Natural killer cell (primary cell): ENCODE data around the gene CLN5. TPM values are rescaled to one million over a fixed set of nuclear protein-coding genes. Genes with fewer than 3 reads are reported as not detected.
A peak's percentile ranks its signal among the peaks of the same experiment; 100 is the strongest.

Source experiments
- ATAC-seq, 3 donors: fragments of 150-1000 bp in 2 of 3; fragments of 200-7000 bp in 1 of 3; cut with Tn5 transposase; 1 replicate in 1 of 3; 2 replicates in 2 of 3; pipeline ENCODE4 v1.10.0; 2021; ENCODE audit warnings: mild to moderate bottlenecking in 2 of 3, moderate library complexity in 2 of 3
- DNase-seq, 2 donors: peaks; one replicate each; pipeline versions ENCODE4 v3.0.0 to v3.0.0-alpha.2; 2013 to 2021; ENCODE audit warnings: mixed read lengths in 1 of 2
- H3K27ac ChIP-seq: one replicate; pipeline ENCODE4 v1.5.1; 2013; ENCODE audit warnings: mild to moderate bottlenecking, low read length
- H3K27me3 ChIP-seq: one replicate; pipeline ENCODE4 v1.6.1; 2013; ENCODE audit warnings: low read length; ENCODE audit not compliant: control insufficient read depth, insufficient read depth
- H3K36me3 ChIP-seq: one replicate; pipeline ENCODE4 v1.6.1; 2013; ENCODE audit warnings: low read length; ENCODE audit not compliant: control insufficient read depth, insufficient read depth
- H3K4me1 ChIP-seq: one replicate; pipeline ENCODE4 v1.6.1; 2013; ENCODE audit warnings: low read length; ENCODE audit not compliant: control insufficient read depth, insufficient read depth
- H3K4me3 ChIP-seq: one replicate; pipeline ENCODE4 v1.5.1; 2013; ENCODE audit warnings: low read length
- H3K9me3 ChIP-seq: one replicate; pipeline ENCODE4 v1.6.1; 2013; ENCODE audit warnings: low read length; ENCODE audit not compliant: control insufficient read depth, insufficient read depth
- H3K27ac Mint-ChIP-seq, 2 donors: one replicate each; pipeline ENCODE4 v1.8.0; 2022; ENCODE audit warnings: mild to moderate bottlenecking in 2 of 2, mixed read lengths in 2 of 2, moderate library complexity in 1 of 2
- H3K27me3 Mint-ChIP-seq, 2 donors: one replicate each; pipeline ENCODE4 v1.8.0; 2022; ENCODE audit warnings: low read depth in 2 of 2, mixed read lengths in 2 of 2
- H3K36me3 Mint-ChIP-seq: one replicate; pipeline ENCODE4 v1.8.0; 2022; ENCODE audit warnings: mixed read lengths
- H3K4me1 Mint-ChIP-seq, 2 donors: one replicate each; pipeline ENCODE4 v1.8.0; 2022; ENCODE audit warnings: mixed read lengths in 2 of 2
- H3K4me3 Mint-ChIP-seq: one replicate; pipeline ENCODE4 v1.8.0; 2022; ENCODE audit warnings: mild to moderate bottlenecking, moderate library complexity, mixed read lengths
- H3K9me3 Mint-ChIP-seq, 2 donors: one replicate each; pipeline ENCODE4 v1.8.0; 2022; ENCODE audit warnings: mixed read lengths in 2 of 2
- CTCF ChIP-seq: fragments of 200-600 bp; IDR thresholded peaks from one replicate; pipeline ENCODE4 v1.8.0; 2022; ENCODE audit warnings: antibody characterized with exemption
- WGBS: methylation state at CpG from one replicate; pipeline ENCODE4 v1.1.7; 2013; ENCODE audit warnings: missing lambda C conversion rate; ENCODE audit not compliant: insufficient coverage; 5-methylcytosine and 5-hydroxymethylcytosine counted together
- intact Hi-C: fragments of 100-400 bp; cut with micrococcal nuclease; formaldehyde crosslinking; loops from one replicate; pipeline ENCODE4 v1.14.2; 2022
- total RNA-seq, 4 donors: library from RNA; stranded (reverse); fragments of 120-200 nt in 1 of 4; gene quantifications; one replicate each; pipeline versions ENCODE4 v1.2.3 to v1.2.4, GENCODE V29; 2013 to 2022

CLN5 gene
- total RNA-seq, 3 donors from 2014 or later (not counting 1 experiment from before 2014, with no cell fraction given): 12.0 to 14.4 (median 13.9) TPM

- no peak overlapping the region for H3K4me3 Mint-ChIP-seq
- H3K4me1 Mint-ChIP-seq: peaks cover 9 to 24% of the 10 kb centered on the region in 2 donors
- ATAC-seq (no peak), DNase-seq (no peak)
- H3K4me3 ChIP-seq: no peak overlapping the region
- H3K27ac ChIP-seq: no peak overlapping the region
- no peaks in the 10 kb centered on the region for H3K9me3 ChIP-seq
- peaks cover 15% of the 10 kb centered on the region for H3K4me1 ChIP-seq
- TF ChIP-seq CTCF: no peak
- H3K9me3 Mint-ChIP-seq: no peaks in the 10 kb centered on the region
- no peaks in the 10 kb centered on the region for H3K36me3 Mint-ChIP-seq
- intact Hi-C loops: no loop called here
- H3K27me3 ChIP-seq: peaks cover 53% of the 10 kb centered on the region
- H3K27me3 Mint-ChIP-seq: peaks cover 63 to 68% of the 10 kb centered on the region in 2 donors
- 77% methylated on average over 5 of the region's 5 CpGs for WGBS
- no peak overlapping the region for H3K27ac Mint-ChIP-seq
- H3K36me3 ChIP-seq: no peaks in the 10 kb centered on the region
These were observed 15.0 kb upstream of the CLN5 start for GRCh38 chr13:76976929-76977328.

DNA sequence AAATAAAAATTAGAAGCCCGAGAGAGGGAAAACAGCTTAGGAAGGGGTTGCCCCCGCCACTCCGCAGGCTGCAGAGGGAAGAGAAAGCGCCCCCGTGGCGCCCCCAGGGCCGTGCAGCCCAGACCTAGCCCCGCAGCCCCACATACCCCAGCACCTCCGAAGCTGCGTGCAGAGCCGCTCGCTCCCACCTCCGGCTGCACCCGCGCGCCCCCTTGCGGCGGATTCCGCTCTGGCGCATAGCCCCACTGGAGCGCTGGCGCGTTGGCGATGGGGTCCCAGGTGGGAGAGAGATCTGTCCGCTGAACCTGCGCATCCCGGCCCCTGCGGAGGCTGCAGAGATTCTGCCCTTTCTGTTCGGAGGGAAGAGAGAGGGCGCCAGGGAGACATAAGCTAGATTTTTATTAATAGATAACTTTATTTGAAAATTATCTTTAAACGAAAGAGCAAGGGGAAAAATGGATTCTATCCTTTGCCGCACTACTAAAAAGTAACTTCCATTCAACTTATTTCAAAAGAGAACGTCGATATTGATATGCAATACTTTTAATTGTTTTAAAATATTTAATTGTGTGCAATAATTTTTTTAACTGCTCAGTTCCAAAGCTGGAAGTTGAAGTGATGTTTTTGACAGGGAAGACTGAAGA is 11.7 kb upstream of the CLN5 start:
- Mint-ChIP-seq H3K27ac (no peak overlapping the region), H3K9me3 (no peaks in the 10 kb centered on the region), H3K4me3 (no peak overlapping the region), H3K27me3 (peaks cover 54 to 65% of the 10 kb centered on the region in 2 donors), H3K36me3 (no peaks in the 10 kb centered on the region), H3K4me1 (peaks cover 9 to 16% of the 10 kb centered on the region in 2 donors)
- Histone ChIP-seq H3K27ac (no peak overlapping the region), H3K36me3 (no peaks in the 10 kb centered on the region), H3K4me1 (peaks cover 15% of the 10 kb centered on the region), H3K27me3 (peaks cover 55% of the 10 kb centered on the region), H3K4me3 (no peak overlapping the region), H3K9me3 (no peaks in the 10 kb centered on the region)
- ATAC-seq (peak; percentile 96 to 99 (median 98)), DNase-seq (peak; percentile 83 to 90)
- intact Hi-C loops: loop anchor here (1.0 kb wide), 1 partner anchor 11 kb away; no protein-coding TSS in a partner anchor
- TF ChIP-seq CTCF: peak; percentile 99
- under 1% methylated on average over 28 of the region's 34 CpGs for WGBS

DNA sequence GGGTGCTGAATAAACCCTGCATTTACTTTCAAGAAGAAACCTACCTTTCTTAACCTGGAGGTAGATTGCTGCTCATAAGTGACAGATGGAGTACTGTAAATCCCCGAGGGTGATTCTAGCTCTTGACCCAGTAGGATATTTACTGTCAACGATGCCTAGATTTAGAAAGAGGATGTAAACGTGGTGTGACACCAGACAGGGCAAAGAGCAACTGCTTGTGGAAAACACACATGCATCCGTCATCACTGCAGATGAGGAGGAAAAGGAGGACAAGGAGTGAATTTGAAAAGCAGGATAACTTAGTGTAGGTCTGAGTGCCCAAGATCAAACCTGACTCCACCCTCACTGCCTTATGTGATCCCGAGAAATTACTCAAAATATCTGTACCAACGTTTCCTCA is 9.8 kb upstream of the CLN5 start:
- Histone ChIP-seq H3K4me1 (peaks cover 8% of the 10 kb centered on the region), H3K27me3 (peaks cover 63% of the 10 kb centered on the region), H3K36me3 (no peaks in the 10 kb centered on the region), H3K27ac (no peak overlapping the region), H3K4me3 (no peak overlapping the region), H3K9me3 (no peaks in the 10 kb centered on the region)
- ATAC-seq: no peak
- Mint-ChIP-seq H3K27ac (no peak overlapping the region), H3K27me3 (peaks cover 66 to 74% of the 10 kb centered on the region in 2 donors), H3K9me3 (no peaks in the 10 kb centered on the region), H3K4me3 (no peak overlapping the region), H3K36me3 (no peaks in the 10 kb centered on the region), H3K4me1 (peaks cover under 1 to 7% of the 10 kb centered on the region in 2 donors)
- 57% methylated on average over 5 of the region's 6 CpGs for WGBS
- intact Hi-C loops: no loop called here
- no peak for DNase-seq
- no peak for TF ChIP-seq CTCF

GRCh38 chr13:76983676-76984075 is 8.2 kb upstream of the CLN5 start:
- Mint-ChIP-seq H3K27me3 (peaks cover 71 to 77% of the 10 kb centered on the region in 2 donors), H3K4me3 (no peak overlapping the region), H3K27ac (no peak overlapping the region), H3K4me1 (peaks cover 0 to 5% of the 10 kb centered on the region in 2 donors), H3K36me3 (no peaks in the 10 kb centered on the region), H3K9me3 (no peaks in the 10 kb centered on the region)
- Histone ChIP-seq H3K27ac (no peak overlapping the region), H3K9me3 (no peaks in the 10 kb centered on the region), H3K36me3 (no peaks in the 10 kb centered on the region), H3K27me3 (peaks cover 65% of the 10 kb centered on the region), H3K4me1 (peaks cover 6% of the 10 kb centered on the region), H3K4me3 (no peak overlapping the region)
- WGBS: 98% methylated on average over 4 of the region's 5 CpGs
- intact Hi-C loops: no loop called here
- no peak for TF ChIP-seq CTCF
- ATAC-seq (no peak), DNase-seq (no peak)
